ENCODE results near the gene IQUB.
"Not testable (repeated sequence)": the region's sequence is repeated elsewhere in the genome, so short reads cannot be mapped to it uniquely, and the experiment has no call there.

IQUB gene

GRCh38 chr7:123492485-123492884 lies 41.9 kb downstream of the IQUB start:
- no peak for DNase-seq (ENCODE audit: low read depth, low spot score)

DNA sequence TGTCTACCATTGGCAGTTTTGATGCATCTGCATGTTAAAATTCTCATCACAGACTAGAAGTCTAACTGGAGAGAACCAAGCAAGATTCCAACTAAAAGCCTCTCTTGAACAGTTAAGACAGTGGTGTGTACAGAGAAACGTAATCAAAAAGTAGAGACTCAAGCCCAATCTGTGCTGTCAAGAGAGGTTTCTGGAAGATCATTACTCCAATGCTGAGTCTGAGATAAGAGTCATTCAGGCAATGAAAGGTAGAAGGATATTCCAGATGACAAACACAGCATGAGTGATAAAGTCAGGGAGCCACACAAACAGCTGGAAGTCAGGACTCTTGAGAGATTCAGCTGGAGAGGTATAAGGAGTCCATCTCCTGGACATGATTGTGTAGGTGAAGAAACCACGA lies 48.7 kb downstream of the IQUB start:
- no peak for DNase-seq (ENCODE audit: low read depth, low spot score)

DNA sequence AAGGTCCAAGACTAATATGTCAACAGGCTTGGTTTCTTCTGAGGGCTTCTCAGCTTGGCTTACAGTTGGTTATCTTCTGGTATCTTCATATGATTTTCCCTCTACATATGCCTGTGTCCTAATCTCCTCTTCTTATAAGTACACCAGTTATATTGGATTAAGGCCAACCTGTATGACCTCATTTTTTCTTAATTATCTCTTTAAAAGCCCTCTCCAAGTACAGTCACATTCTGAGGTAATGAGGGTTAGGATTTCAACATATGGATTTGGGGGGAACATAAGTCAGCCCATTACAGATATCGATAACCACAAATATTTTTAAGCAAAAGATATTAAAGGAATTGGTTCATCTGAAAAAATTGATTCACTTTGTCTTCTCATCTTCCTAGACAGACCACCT lies 49.2 kb downstream of the IQUB start:
- DNase-seq (ENCODE audit: low read depth, low spot score): no peak

GRCh38 chr7:123484199-123484598 lies 50.2 kb downstream of the IQUB start:
- no peak for DNase-seq (ENCODE audit: low read depth, low spot score)

GRCh38 chr7:123480107-123480506 lies 54.3 kb downstream of the IQUB start:
- DNase-seq (ENCODE audit: low read depth, low spot score): no peak

DNA sequence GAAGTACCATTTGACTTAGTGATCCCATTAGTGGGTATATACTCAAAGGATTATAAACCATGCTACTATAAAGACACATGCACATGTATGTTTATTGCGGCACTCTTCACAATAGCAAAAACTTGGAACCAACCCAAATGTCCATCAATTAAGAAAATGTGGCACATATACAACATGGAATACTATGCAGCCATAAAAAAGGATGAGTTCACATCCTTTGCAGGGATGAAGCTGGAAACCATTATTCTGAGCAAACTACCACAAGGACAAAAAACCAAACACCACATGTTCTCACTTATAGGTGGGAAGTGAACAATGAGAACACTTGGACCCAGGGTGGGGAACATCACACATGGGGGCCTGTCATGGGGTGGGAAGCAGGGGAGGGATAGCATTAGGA lies 56.3 kb downstream of the IQUB start:
- DNase-seq (ENCODE audit: low read depth, low spot score): not testable (repeated sequence)

GRCh38 chr7:123472750-123473445 lies 61.5 kb downstream of the IQUB start:
- no peak for DNase-seq (ENCODE audit: low read depth, low spot score)

- no peak for DNase-seq (ENCODE audit: low read depth, low spot score)
Measured at GRCh38 chr7:123472327-123472726, 62.1 kb downstream of the IQUB start.

- no peak for DNase-seq (ENCODE audit: low read depth, low spot score)
Measured at GRCh38 chr7:123468303-123468702, 66.1 kb downstream of the IQUB start.

- DNase-seq (ENCODE audit: low read depth, low spot score): no peak
Measured at GRCh38 chr7:123463890-123464289, 70.5 kb downstream of the IQUB start.

DNA sequence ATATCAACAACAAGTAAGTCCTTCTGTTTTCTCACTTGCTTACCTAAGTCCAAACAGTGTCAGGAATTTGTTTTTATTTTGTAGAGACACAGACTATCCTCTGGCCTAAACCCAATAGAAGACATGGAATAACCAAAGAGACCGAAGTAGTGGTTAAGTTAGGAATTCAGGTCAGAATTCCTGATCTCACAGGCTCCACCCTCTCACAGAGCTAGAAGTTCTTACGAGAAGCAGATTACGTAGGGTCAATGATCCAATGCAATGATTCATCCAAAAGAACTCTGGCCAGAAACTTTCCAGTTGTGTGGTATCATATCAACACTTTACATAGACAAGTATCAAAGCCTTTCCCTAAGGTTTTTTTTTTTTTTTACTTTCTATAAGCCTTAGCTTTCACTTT lies 73.8 kb downstream of the IQUB start:
- peak; percentile 7 for DNase-seq (ENCODE audit: low read depth, low spot score)

GRCh38 chr7:123455965-123456470 lies 78.4 kb downstream of the IQUB start:
- no peak for DNase-seq (ENCODE audit: low read depth, low spot score)

DNA sequence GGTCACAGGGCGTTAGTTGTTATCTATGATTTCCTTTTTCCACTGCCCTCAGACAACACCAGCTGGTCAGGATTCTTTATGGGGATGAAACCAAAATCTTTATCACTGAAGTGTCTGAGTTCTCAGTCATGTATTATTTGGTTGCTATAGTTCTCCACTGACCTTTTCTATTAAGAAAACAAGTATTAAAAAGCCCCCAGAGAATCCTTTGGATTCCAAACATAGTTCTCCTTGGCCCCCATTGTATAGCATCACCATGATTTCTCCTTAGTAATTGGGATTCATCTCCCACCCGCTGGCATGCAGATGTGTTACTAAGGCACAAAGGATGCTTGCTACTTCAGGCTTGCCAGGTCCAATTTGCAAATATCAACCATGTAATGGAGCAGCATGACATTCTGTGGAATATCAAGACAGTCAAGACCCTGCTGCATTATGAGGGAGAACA lies 94.3 kb downstream of the IQUB start:
- DNase-seq (ENCODE audit: low read depth, low spot score): no peak

GRCh38 chr7:123439191-123439590 lies 95.2 kb downstream of the IQUB start:
- no peak for DNase-seq (ENCODE audit: low read depth, low spot score)

DNA sequence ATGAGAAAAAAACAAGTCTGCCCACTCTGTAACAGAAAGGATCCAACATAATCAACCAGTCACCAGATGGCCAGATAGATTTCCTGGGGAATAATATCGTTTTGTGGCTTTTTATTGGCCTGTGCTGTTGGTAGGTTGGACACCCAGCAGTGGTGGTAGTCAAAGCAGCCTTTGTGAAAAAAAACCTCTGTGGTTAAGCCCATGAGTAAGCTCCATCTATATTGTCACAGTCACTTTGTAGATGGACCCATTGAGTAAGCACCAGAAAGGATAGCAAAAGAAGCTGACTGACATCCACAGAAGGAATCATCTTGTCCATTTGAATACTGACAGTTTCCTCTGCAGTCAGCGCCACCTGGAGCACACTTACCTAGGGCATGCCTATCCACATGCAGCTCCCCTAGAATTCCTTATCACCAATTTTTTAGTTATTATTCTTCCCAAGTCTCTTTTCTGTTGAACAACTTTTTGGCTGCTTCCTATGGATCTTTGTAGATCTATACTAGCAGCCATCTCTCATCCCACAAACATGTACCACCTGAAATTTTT lies 96.9 kb downstream of the IQUB start:
- DNase-seq (ENCODE audit: low read depth, low spot score): no peak

DNA sequence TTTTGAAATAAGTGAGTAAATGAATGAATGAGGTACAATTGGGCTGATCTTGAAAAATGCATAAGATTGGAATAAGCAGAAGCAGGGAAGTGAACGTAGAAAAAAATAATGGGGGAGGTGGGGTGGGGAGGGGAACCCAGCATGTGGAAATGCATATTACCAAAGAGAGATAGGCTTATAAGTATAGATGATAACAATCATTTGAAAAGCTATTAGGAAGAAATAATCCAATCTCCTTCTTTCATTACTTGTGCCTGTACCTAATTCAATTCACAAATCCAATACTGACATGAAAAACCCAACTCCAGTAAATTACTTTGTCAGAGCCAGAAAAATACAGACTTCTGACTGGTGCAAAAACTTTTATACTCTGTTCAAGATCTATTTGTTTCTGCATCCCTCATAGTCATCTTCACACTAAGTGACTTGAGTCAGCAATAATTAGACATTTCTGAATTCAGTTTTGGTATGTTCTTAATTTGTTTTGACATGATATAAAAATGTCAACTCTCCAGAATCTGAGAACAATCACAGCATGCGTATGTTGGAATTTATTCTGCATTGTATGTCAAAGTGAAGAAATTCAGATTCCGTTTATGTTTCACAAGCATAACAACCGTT lies 99.2 kb downstream of the IQUB start:
- no peak for DNase-seq (ENCODE audit: low read depth, low spot score)

DNA sequence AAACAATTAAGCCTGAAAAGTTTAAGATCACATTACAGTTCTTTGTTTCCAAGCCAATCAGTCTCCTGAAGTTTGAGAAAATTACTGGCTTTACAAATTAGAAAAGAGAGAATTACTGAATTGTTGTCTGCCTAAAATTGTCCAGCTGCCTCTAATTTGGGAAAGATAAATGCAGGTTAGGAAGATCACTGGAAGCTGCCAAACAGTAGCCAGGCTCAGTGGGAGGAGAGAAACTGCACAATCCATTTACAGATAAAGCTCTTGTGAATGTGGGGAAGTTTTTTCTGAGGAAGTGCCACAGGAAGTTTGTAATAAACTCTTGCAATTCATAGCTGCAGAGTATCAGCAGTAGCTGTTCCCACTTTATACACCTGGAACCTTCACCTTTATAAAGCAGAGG lies 100.7 kb downstream of the IQUB start:
- no peak for DNase-seq (ENCODE audit: low read depth, low spot score)

- no peak for DNase-seq (ENCODE audit: low read depth, low spot score)
Measured at GRCh38 chr7:123432601-123433000, 101.8 kb downstream of the IQUB start.

GRCh38 chr7:123431075-123431614 lies 103.2 kb downstream of the IQUB start:
- DNase-seq (ENCODE audit: low read depth, low spot score): no peak

DNA sequence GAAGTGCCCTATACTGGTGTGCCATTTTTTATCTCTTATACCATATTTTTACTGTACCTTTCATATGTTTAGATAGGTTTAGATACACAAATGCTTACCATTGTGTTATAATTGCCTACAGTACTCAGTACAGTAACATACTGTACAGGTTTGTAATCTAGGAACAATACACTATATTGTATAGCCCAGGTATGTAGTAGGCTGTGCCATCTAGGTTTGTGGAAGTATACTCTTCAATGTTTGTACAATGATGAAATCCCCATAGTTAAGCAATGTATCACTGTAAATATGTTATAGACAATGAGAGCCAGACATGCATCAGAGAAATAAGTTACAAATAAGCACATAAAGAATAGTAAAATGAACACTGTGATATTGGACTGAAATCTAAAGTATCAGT lies 109.1 kb downstream of the IQUB start:
- DNase-seq (ENCODE audit: low read depth, low spot score): no peak

- DNase-seq (ENCODE audit: low read depth, low spot score): no peak
Measured at GRCh38 chr7:123424463-123424862, 109.9 kb downstream of the IQUB start.

DNA sequence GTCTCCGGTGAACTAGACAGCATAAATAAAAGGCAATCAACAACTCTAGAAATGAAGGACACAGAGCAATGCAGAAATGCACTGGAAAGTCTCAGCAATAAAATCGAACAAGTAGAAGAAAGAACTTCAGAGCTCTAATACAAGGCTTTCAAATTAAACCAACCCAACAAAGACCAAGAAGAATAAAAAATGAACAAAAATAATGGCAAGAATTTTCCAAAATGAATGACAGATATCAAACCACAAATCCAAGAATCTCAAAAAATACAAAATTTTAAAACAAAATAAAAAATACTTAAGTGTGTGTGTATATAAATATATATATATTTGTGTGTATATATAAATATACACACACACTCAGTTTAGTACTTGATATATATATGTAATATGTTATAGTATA lies 110.8 kb downstream of the IQUB start:
- no peak for DNase-seq (ENCODE audit: low read depth, low spot score)

DNA sequence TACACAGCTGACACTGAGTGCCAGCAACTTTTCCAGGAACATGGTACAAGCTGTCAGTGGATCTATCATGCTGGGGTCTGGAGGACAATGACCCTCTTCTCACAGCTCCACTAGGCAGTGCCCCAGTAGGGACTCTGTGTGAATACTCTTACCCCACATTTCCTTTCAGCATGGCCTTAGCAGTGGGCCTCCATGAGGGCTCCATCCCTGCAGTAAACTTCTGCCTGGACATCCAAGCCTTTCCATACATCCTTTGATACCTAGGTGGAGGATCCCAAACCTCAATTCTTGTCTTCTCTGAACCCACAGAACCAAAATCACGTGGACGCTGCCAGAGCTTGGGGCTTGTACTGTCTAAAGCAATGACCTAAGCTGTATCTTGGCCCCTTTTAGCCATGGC lies 116.8 kb downstream of the IQUB start:
- DNase-seq (ENCODE audit: low read depth, low spot score): no peak
